ENCODE results near the gene FGF8. TPM values are rescaled to one million over a fixed set of nuclear protein-coding genes. Genes with fewer than 3 reads are reported as not detected.

FGF8 gene
- total and polyA plus RNA-seq, 2 of the 13 experiments (the other 11 are each of a cell fraction or from before 2014, with no cell fraction given) = not detected

GRCh38 chr10:101818119-101818871, 42.4 kb upstream of the FGF8 start, which contains the start of gene OGA (continued):
- TF ChIP-seq IKZF4 (CRISPR knock-in tag; IDR thresholded peaks at IDR 0.05; ENCODE audit: borderline replicate concordance, low read depth, not compliant biosample characterization) (peak; percentile 74), ZNF12 (CRISPR knock-in tag; IDR thresholded peaks at IDR 0.05) (no peak), U2AF2 (IDR thresholded peaks at IDR 0.05; ENCODE audit: low read depth, low read length) (no peak), ZNF333 (CRISPR knock-in tag; IDR thresholded peaks at IDR 0.05; ENCODE audit: borderline replicate concordance) (0 out of 2 replicates have a peak, but pooled peaks have one; percentile 9), ZBTB10 (CRISPR knock-in tag; IDR thresholded peaks at IDR 0.05; ENCODE audit: borderline replicate concordance) (no peak; the same call in 1 of the 2 replicates), ESRRA (CRISPR knock-in tag; IDR thresholded peaks at IDR 0.05; ENCODE audit: low read depth) (no peak; the same call in 1 of the 2 replicates), ISX (CRISPR knock-in tag; conservative IDR thresholded peaks at IDR 0.05) (no peak), ZNF761 (CRISPR knock-in tag; conservative IDR thresholded peaks at IDR 0.05) (0 out of 2 replicates have a peak, but pooled peaks have one; percentile 45), SP2 (CRISPR knock-in tag; IDR thresholded peaks at IDR 0.05) (0 out of 2 replicates have a peak, but pooled peaks have one; percentile 48), ZNF83 (CRISPR knock-in tag; IDR thresholded peaks at IDR 0.05; ENCODE audit: borderline replicate concordance) (peak; percentile 96; the same call in 1 of the 2 replicates), ZNF552 (CRISPR knock-in tag; IDR thresholded peaks at IDR 0.05; ENCODE audit: borderline replicate concordance) (no peak), BCL3 (CRISPR knock-in tag; IDR thresholded peaks at IDR 0.05) (0 out of 2 replicates have a peak, but pooled peaks have one; percentile 62), MXI1 (IDR thresholded peaks at IDR 0.05; ENCODE audit: borderline replicate concordance, low read depth, low read length) (peak; percentile 51; the same call in 1 of the 3 replicates), ZNF274 (CRISPR knock-in tag; IDR thresholded peaks at IDR 0.05) (peak; percentile 45; the same call in 1 of the 2 replicates), ZBTB1 (CRISPR knock-in tag; IDR thresholded peaks at IDR 0.05; ENCODE audit: borderline replicate concordance) (no peak), ZNF281 (CRISPR knock-in tag; IDR thresholded peaks at IDR 0.05; ENCODE audit: borderline replicate concordance) (peak; percentile 90), HNRNPLL (IDR thresholded peaks at IDR 0.05; ENCODE audit: low read depth, low read length, poor library complexity, severe bottlenecking) (peak; percentile 64), PLSCR1 (CRISPR knock-in tag; IDR thresholded peaks at IDR 0.05; ENCODE audit: borderline replicate concordance) (no peak), SOX6 (IDR thresholded peaks at IDR 0.05) (no peak), SOX6 (CRISPR knock-in tag; IDR thresholded peaks at IDR 0.05) (peak; percentile 44), RARA (CRISPR knock-in tag; IDR thresholded peaks at IDR 0.05) (0 out of 2 replicates have a peak, but pooled peaks have one; percentile 5)
